HG03066 (cell line): Measurements from ENCODE around the gene NPHP4.

ENCODE experiments used
- ATAC-seq: cut with Tn5 transposase; IDR thresholded peaks from one replicate; pipeline ENCODE4 v1.9.1; 2021; ENCODE audit warnings: low read depth; ENCODE audit not compliant: unreplicated experiment

Gene NPHP4

GRCh38 chr1:5884110-5884509 lies 108.1 kb downstream of the NPHP4 start:
- ATAC-seq, result no peak

- no peak for ATAC-seq
Measured at GRCh38 chr1:5883129-5884048, 108.8 kb downstream of the NPHP4 start.

- no peak for ATAC-seq
Measured at GRCh38 chr1:5882367-5883128, 109.7 kb downstream of the NPHP4 start.

- no peak for ATAC-seq
Measured at GRCh38 chr1:5881526-5882222, 110.6 kb downstream of the NPHP4 start.

GRCh38 chr1:5880630-5881405 lies 111.4 kb downstream of the NPHP4 start:
- no peak for ATAC-seq

- no peak for ATAC-seq
Measured at GRCh38 chr1:5879421-5879820, 112.8 kb downstream of the NPHP4 start.

GRCh38 chr1:5878971-5879370 lies 113.3 kb downstream of the NPHP4 start:
- no peak for ATAC-seq

- ATAC-seq, result no peak
Measured at GRCh38 chr1:5877683-5878530, 114.3 kb downstream of the NPHP4 start.

- no peak for ATAC-seq
Measured at GRCh38 chr1:5877001-5877400, 115.2 kb downstream of the NPHP4 start.

- no peak for ATAC-seq
Measured at GRCh38 chr1:5876094-5876650, 116.1 kb downstream of the NPHP4 start.

- no peak for ATAC-seq
Measured at GRCh38 chr1:5875345-5875910, 116.8 kb downstream of the NPHP4 start.

- ATAC-seq, result no peak
Measured at GRCh38 chr1:5874416-5875110, 117.7 kb downstream of the NPHP4 start.

- no peak for ATAC-seq
Measured at GRCh38 chr1:5873556-5873955, 118.7 kb downstream of the NPHP4 start.

- ATAC-seq, result no peak
Measured at GRCh38 chr1:5872886-5873285, 119.3 kb downstream of the NPHP4 start.

GRCh38 chr1:5868931-5869500 lies 123.2 kb downstream of the NPHP4 start:
- ATAC-seq, result no peak

- ATAC-seq, result no peak
Measured at GRCh38 chr1:5865774-5866173, 126.5 kb downstream of the NPHP4 start.

GRCh38 chr1:5865056-5865455 lies 127.2 kb downstream of the NPHP4 start:
- no peak for ATAC-seq

- no peak for ATAC-seq
Measured at GRCh38 chr1:5864256-5864655, 128.0 kb downstream of the NPHP4 start.
